WERI-Rb-1 (cell line): ENCODE measurements around the gene RAE1.

Source experiments
- DNase-seq: peaks from one replicate; pipeline ENCODE4 v3.0.0-alpha.2; 2020
- H3K27ac ChIP-seq: fragments of 250-450 bp; sonication (Bioruptor Pico); 2 replicates; pipeline ENCODE4 v1.5.1; 2020; ENCODE audit warnings: mild to moderate bottlenecking, moderate library complexity
- H3K27me3 ChIP-seq: fragments of 250-450 bp; sonication (Bioruptor Pico); 2 replicates; pipeline ENCODE4 v1.5.1; 2021; ENCODE audit warnings: mild to moderate bottlenecking, low read depth, moderate library complexity; ENCODE audit not compliant: insufficient read depth, severe bottlenecking
- H3K36me3 ChIP-seq: fragments of 250-450 bp; sonication (Bioruptor Pico); 2 replicates; pipeline ENCODE4 v1.5.1; 2020; ENCODE audit warnings: mild to moderate bottlenecking, moderate library complexity
- H3K4me3 ChIP-seq: 2 replicates; pipeline ENCODE4 v1.5.1; 2011; ENCODE audit warnings: low read depth, mild to moderate bottlenecking, control low read depth, low read length
- H3K9me3 ChIP-seq: fragments of 250-450 bp; sonication (Bioruptor Pico); 2 replicates; pipeline ENCODE4 v1.5.1; 2021; ENCODE audit warnings: mild to moderate bottlenecking, moderate library complexity; ENCODE audit not compliant: severe bottlenecking
- CTCF ChIP-seq: IDR thresholded peaks from 2 replicates; pipeline ENCODE4 v1.5.1; 2011; ENCODE audit warnings: low read depth, mild to moderate bottlenecking, control low read depth, inconsistent platforms, low read length

RAE1 gene

DNA sequence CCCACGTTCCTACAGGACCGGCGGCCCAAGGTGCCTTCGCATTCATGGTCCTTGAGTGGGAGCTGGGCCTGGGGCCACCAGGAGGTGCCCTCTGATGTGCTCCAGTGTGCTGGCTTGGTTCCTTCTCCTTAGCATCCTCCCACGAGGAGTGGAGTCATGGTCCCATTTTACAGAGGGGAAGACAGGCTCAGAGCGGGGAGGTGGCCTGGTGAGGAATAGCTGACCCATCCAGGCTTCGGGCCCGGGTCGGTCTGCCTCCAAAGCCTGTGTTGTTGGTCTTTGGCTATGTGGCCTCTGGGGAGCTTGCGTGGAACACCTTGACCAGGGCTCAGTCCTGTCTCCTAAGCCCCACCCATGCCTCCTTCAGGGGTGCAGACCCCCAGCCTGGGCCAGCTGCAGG lies 62.9 kb downstream of the RAE1 start:
- Histone ChIP-seq H3K27me3 (no peaks in the 10 kb centered on the region), H3K4me3 (no peak overlapping the region), H3K27ac (no peak overlapping the region), H3K36me3 (peaks cover 9% of the 10 kb centered on the region), H3K9me3 (no peaks in the 10 kb centered on the region)
- TF ChIP-seq CTCF: no peak
- no peak for DNase-seq

GRCh38 chr20:57414867-57415592 lies 64.0 kb downstream of the RAE1 start:
- Histone ChIP-seq H3K27me3 (no peaks in the 10 kb centered on the region), H3K36me3 (no peaks in the 10 kb centered on the region), H3K9me3 (no peaks in the 10 kb centered on the region), H3K4me3 (no peak overlapping the region), H3K27ac (no peak overlapping the region)
- no peak for TF ChIP-seq CTCF
- DNase-seq: no peak

- no peaks in the 10 kb centered on the region for H3K9me3 ChIP-seq
- no peak for TF ChIP-seq CTCF
- DNase-seq: no peak
- no peak overlapping the region for H3K27ac ChIP-seq
- no peak overlapping the region for H3K4me3 ChIP-seq
- no peaks in the 10 kb centered on the region for H3K36me3 ChIP-seq
- no peaks in the 10 kb centered on the region for H3K27me3 ChIP-seq
Measured at GRCh38 chr20:57415771-57416170, 64.7 kb downstream of the RAE1 start.

DNA sequence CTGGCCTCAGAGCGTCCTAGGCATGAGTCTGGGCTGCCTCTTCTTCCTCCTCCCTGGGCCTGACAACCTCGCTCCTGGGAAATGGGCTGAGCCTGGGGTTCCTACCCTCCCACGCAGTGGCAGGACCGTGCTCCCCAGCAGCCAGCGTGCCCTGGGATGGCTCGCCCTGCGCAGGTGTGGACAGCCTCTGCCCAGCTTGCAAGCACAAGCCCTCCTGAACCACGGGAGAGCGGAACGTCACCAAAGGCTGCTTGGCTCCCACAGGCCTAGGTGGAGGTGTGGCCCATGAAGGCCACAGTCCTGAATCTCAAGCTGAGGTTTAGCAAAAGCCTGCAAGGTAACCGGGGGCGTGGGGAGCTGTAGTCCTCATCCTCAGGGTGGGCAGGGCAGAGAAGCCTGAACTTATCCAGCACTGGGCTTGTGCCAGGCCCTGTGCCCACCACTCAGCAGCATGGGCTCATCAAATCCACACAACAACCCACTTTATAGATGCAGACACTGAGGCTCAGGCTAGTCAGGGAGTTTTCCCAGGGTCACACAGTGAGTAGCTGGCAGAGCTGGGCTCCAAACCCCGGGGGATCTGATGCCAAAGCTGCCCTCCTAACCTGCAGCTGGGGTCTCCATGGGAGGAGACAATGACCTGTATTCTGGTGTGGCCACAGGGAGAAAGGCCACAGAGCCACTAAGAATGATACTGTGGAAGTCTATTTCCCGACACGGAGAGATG lies 65.4 kb downstream of the RAE1 start:
- no peak overlapping the region for H3K27ac ChIP-seq
- no peak overlapping the region for H3K4me3 ChIP-seq
- no peak for DNase-seq
- no peaks in the 10 kb centered on the region for H3K36me3 ChIP-seq
- H3K27me3 ChIP-seq: no peaks in the 10 kb centered on the region
- TF ChIP-seq CTCF: no peak
- H3K9me3 ChIP-seq: no peaks in the 10 kb centered on the region

DNA sequence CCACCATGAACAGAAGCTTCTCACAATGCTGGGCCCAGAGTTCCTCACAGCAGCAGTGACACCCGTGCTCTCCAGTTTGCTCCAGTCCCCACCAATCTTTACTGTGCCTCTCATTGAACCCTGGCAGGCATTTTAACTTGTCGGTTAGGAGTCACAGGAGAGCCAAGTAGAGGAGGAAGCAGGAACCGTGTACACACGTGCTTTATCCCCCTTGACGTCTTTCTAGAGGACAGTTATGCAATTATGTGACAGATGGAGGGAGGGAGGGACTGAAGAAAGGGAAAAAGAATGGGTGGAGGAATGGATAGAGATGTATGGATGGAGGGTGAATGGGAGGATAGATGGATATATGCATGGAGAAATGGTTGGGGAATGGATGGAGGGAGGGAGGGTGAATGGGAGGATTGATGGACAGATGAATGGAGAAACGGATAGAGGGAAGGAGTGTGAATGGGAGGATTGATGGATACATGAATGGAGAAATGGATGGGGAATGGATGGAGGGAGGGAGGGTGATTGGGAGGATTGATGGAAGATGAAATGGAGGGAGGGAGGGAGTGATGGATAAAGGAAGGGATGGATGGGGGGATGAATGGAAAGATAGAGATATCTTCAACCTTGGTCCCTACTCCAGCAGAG lies 66.1 kb downstream of the RAE1 start:
- TF ChIP-seq CTCF: no peak
- no peak overlapping the region for H3K27ac ChIP-seq
- H3K36me3 ChIP-seq: no peaks in the 10 kb centered on the region
- no peaks in the 10 kb centered on the region for H3K27me3 ChIP-seq
- no peaks in the 10 kb centered on the region for H3K9me3 ChIP-seq
- DNase-seq: no peak
- H3K4me3 ChIP-seq: no peak overlapping the region
